Endothelial cell of umbilical vein (primary cell): ENCODE measurements around the gene USP31.

Experiments
- CTCF ChIP-seq, 2 donors: IDR thresholded peaks; 1 replicate in 1 of 2; 2 replicates in 1 of 2; pipeline ENCODE4 v1.5.1; 2011; ENCODE audit warnings: low read length in 2 of 2, mild to moderate bottlenecking in 2 of 2, moderate library complexity in 2 of 2, control low read depth in 1 of 2, inconsistent platforms in 1 of 2, low read depth in 1 of 2; ENCODE audit not compliant: insufficient read depth in 1 of 2; ENCODE audit errors: extremely low read depth in 1 of 2
- EZH2 ChIP-seq: IDR thresholded peaks from 2 replicates; pipeline ENCODE4 v1.6.1; 2012; ENCODE audit warnings: borderline replicate concordance, low read depth, mild to moderate bottlenecking, moderate library complexity, low read length, inconsistent platforms; ENCODE audit not compliant: severe bottlenecking
- GATA2 ChIP-seq: IDR thresholded peaks from 2 replicates; pipeline ENCODE4 v1.7.0; 2011; ENCODE audit warnings: low read depth, mild to moderate bottlenecking, moderate library complexity, mixed read lengths, low read length; ENCODE audit not compliant: insufficient read length, insufficient read depth
- JUN ChIP-seq: IDR thresholded peaks from 2 replicates; pipeline ENCODE4 v1.6.1; 2011; ENCODE audit warnings: borderline replicate concordance, low read depth; ENCODE audit not compliant: insufficient read length, insufficient read depth
- MYC ChIP-seq: IDR thresholded peaks from one replicate; pipeline ENCODE4 v1.6.1; 2011; ENCODE audit warnings: mild to moderate bottlenecking, low read depth, low read length
- POLR2A ChIP-seq: IDR thresholded peaks from 2 replicates; pipeline ENCODE4 v1.6.1; 2012; ENCODE audit warnings: low read depth, mild to moderate bottlenecking, control low read depth, low read length
- POLR2AphosphoS5 ChIP-seq: IDR thresholded peaks from 2 replicates; pipeline ENCODE4 v1.6.1; 2012; ENCODE audit warnings: low read depth, mild to moderate bottlenecking, control low read depth, low read length, moderate library complexity; ENCODE audit not compliant: insufficient read depth

GRCh38 chr16:23172583-23172982 lies 23.3 kb upstream of the USP31 start:
- no peak for TF ChIP-seq POLR2AphosphoS5
- TF ChIP-seq GATA2: no peak
- no peak for TF ChIP-seq EZH2
- TF ChIP-seq CTCF (IDR thresholded peaks at IDR 0.05; ENCODE audit: extremely low read depth in 1 of 2, insufficient read depth in 1 of 2, low read depth in 1 of 2, low read length in 2 of 2): no peak
- no peak for TF ChIP-seq POLR2A
- no peak for TF ChIP-seq JUN
- no peak for TF ChIP-seq MYC
